HG03064 (cell line): ENCODE data around the gene CARNS1.

Experiments
- ATAC-seq: cut with Tn5 transposase; IDR thresholded peaks from one replicate; pipeline ENCODE4 v1.9.1; 2021; ENCODE audit warnings: low read depth; ENCODE audit not compliant: unreplicated experiment

Gene CARNS1, protein sequence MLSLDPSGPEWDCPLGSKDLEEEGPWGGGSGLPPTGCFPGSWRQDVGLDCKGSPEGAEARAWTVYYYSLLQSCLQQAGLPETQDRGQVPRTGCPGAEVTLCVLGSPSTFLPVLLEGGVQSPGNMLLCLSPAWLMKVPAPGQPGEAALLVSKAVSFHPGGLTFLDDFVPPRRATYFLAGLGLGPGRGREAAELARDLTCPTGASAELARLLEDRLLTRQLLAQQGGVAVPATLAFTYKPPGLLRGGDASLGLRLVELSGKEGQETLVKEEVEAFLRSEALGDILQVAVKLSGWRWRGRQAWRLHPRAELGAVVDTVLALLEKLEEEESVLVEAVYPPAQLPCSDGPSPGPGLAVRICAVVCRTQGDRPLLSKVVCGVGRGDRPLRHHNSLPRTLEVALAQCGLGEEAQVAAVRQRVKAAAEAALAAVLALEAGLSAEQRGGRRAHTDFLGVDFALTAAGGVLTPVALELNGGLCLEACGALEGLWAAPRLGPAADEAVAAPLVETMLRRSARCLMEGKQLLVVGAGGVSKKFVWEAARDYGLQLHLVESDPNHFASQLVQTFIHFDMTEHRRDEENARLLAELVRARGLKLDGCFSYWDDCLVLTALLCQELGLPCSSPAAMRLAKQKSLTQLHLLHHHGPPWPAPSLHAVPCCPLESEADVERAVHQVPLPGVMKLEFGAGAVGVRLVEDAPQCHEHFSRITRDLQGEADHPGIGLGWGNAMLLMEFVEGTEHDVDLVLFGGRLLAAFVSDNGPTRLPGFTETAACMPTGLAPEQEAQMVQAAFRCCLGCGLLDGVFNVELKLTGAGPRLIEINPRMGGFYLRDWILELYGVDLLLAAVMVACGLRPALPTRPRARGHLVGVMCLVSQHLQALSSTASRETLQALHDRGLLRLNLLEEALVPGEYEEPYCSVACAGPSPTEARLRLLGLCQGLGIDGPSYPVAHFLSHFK

DNA sequence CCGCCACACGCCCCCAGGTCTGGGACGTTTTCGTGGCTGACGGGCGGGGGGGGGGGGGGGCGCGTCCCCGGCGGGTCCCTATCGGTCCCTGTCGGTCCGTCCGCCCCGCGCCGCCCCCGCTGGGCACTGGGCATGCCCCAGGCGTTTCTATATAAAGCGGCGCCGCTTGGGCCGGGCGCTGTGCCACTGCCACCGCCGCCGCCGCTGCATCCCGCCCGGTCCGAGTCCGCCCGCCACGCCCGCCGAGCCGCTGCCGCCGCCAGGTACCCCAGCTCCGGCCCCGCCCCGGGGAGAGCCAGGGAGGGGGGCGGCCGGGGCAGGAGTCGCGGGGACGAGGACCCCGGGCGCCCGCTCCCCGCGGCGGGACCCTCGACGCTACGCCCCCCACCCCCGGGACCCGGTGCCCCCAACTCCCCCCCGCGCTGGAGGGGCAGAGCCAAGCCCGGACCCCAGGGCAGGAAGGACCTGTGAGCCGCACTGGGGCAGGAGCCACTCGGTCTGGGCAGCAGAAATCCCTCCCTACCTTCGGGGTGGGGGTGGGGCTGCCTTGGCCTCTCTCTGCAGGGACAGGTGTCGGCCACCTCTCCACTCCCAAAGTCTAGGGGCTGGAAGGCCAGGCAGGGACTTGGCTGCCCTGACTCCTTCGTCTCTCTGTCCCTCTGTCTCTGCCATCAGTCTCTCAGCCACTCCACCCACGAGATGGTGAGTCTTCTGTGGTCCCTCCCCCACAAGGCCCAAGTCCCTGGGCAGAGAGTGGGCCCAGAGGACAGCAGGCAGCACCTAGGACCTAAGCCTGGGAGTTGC is at the start of gene CARNS1:
Gene CARNS1, plus strand, starts transcription at position 178 of the 804 bp plus-strand sequence. Its CDS starts 522 bp downstream, at position 700.
- ATAC-seq = no peak

DNA sequence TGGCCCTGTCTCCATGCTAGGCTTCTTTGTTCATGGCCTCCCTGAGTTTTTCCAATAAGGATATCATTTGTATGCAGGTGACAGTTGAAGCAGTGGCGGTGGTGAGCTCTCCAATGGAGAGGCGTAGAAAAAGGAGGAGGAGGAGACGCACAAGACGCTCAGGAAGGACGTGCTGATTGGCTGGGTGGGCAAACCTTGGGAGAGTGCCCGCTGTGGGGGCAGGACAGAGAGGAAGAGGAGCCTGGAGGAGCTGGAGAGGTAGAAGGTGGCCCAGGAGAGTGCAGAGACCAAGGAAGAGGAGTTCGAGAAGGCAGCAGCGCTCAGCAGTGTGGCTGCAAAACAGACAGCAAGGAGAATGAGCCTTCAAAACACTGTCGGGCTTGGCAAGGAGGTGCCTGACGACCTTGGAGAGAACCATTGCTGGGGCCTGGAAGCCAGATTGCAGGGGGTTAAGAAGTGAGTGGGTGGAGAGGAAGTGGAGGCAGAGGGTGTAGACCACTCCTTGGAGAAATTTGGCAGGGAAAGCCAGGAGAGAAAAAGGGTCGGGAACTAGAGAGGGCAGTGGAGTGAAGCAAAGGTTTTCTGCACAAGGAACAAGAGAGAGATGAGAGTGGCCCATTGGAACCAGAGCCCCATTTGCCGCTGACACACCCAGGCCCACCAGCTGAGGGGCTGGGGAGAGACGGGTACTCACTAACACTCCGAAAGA is 49.6 kb upstream of the CARNS1 start:
- no peak for ATAC-seq

DNA sequence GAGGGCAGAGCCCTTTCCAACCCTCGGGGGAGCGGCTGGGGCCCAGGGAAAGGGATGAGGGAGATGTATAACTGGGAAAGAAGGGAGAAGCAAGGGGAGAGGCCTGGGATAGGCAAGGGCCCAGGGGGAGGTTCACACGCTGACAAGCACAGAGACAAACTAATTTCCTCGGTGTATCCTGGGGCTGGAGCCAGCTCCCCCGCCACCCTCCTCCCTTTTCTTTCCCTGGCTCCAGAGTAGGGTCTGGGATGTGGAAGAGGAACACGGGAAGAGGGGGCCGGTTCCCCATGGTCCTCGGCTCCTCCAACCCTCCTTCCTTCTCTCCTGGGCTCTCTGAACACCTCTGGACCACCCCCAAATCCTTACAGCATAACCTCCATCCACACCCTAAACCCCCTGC is 48.9 kb upstream of the CARNS1 start:
- ATAC-seq = no peak

DNA sequence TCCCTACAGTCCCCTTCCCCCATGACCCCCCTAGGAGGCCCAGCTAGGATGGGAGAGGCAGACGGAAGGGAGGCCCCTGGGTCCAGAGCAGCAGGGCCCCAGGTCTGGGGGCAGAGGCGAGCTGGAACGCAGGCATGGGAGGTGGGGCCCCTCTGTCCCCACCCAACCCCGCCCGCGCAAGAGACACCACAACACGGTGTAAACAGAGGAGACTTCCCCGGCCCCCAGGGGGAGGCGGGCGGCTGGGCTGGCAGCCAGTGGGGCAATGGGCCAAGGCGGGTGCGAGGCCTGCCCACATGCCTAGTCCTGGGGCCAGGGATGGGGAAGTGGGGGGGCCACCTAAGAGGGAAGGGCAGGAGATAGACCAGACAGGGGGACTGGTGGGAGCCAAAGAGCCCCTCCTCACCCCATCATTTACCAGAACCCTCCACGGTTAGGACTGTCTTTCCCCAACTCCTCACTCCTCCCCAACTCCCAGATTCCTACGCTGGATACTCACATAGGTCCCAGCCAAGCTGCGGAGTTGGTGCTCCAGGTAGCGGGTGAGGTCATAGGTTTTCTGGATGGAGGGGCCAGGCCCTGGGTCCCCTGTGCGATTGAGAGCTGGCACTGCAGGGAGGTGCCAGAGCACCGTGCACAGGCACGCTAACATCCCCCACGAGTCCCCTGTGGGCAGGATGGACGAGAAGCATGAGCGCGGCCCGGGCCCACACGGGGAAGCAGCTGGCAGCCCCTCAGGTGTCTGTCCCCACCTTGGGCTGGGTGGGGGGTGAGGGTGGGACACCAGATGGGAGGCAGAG is 48.3 kb upstream of the CARNS1 start:
- no peak for ATAC-seq

DNA sequence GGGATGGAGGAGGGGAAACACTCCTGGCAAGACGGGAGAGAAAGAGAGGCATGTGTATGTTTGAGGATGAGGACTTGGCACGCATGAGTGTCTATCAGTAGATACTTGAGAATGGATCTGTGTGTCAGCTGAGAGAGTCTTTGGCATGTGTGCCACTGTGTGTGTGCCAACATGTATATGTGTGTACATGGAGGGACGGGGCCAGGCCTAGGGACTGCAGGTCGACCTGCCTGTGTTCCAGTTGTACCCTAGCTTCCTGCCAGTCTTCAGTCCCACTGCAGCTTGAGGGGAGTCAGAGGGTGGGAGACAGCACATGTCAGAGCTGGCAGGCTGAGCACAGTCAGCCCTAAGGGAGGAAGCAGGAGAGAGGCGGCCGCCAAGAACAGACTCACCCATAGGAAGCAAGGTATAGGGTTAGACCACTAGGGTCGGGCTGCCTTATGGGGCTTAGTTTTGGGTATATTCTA is 47.7 kb upstream of the CARNS1 start:
- ATAC-seq = no peak

DNA sequence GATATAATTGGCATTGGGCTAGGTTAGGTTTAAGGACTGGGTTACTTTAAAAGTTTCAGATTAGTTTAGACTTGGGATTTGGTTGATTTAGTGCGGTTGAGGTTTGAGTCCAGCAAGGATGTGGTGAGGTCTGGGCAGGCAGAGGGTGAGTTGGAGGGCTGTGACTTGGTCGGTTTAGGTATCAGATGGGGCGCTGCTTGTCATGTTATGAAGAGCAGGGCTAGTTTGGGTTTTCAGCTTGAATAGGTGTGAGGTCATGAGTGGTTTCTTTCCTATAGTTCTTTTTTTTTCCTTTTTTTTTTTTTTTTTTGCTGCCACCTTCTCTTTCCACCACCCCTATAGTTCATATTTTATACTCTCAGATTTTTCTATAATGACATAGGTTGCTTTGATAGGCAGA is 46.9 kb upstream of the CARNS1 start:
- ATAC-seq = no peak

DNA sequence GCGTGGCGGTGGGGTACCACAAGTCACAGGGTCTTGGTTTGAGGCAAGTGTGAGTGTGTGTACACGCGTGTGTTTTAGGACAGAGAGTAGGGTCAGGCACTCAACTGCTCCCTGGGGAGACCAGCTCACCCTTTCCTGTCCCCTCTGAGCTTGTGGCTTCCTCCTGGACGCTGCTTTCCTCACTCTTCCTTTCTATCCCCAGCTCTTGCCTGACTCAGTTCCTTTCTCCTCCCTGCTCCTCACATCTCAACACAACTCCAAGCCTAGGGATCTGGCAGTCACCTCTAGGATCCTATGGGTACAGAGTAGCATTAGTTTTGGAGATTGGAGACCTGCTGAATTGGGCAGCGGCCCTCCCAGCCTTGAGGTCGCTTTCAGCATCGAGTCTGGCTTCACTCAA is 46.2 kb upstream of the CARNS1 start:
- ATAC-seq = no peak

DNA sequence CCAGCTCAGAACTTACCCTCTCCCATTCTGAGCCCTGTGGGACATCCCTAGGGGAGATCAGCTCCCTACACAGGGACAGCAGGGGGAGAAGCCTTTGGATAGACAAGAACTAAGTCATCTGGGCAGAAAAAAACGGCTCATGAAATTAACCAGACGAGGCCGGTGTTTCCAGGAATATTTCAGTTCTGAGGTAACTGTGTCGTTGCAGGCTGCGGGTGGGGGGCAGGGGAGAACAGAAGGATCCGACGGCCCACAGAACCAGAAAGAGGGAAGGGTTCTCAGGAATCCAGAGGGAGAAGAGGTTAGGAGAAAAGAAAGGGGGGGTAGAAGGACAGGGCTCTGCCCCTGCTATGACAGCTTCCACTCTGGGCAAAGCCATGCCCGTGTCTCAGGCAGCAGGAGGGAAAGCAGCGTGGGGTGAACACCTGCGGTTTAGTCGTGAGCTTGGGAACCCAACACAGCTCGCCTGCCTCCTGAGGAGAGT is 45.6 kb upstream of the CARNS1 start:
- no peak for ATAC-seq

DNA sequence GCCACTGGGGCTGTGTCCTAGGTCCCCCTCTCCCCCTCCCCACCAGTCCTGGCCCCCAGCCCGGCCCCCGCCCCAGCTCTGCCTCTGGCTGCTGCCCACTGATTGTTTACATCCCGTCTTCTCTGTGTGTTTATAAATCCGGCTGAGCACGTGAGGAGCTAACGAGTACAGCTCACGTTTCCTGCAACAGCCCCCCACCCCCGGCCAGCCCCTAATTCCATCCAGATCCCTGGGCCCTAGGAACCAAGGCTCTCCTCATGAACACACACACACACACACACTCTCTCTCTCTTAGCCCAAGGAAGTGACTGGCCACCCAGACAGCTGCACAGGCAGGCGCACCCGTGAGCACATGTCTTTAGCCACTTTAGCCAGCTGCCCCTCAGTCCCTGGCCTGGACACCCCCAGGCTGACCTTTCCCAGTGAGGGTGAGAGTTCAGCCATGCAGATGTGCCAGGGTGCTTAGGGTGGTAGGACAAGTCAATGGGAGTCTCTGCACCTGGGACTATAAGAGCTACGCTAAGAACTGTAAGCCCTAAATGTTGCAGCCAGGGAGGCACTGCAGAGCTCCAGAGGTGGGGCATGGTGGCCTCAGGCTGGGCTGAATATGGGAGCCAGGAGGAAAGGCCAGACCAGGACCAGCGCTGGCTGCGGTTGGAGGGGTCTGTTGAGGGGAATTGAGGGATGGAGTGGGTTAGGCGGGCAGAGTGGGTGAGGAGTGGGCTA is 45.0 kb upstream of the CARNS1 start:
- no peak for ATAC-seq

DNA sequence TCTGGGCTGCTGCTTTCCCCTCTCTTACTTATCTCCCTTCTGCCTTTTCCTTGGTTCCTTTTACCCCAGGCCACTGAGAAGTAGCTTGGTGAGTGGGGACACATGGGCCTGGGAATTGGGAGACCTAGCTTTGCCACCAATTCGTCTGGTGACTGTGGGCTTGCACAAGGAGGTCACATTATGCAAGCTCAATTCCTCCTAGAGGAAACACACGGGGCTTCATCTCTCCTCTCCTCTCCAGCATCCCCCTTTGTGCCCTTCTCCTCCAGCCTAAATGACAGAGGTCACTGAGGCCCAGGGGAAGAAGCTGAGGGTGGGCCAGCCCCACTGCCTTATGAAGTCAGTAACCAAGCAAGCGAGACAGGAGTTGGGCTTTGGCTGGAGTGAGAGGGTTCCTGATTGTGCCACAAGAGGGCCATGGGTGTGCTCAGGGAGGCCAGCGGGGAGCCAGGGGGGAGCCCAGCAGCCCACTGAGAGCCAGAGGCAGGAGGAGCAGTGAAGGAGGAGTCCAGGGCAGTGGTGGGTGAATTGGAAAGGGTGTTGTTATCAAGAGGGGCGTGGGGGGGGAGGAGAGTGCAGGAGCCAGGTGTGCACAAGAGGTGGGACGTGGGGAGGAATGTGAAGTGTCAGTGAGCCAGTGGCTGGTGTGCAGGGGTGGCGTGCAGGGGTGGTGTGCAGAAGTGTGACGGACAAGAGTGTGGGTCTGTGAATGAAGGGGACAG is 44.1 kb upstream of the CARNS1 start:
- ATAC-seq = no peak

DNA sequence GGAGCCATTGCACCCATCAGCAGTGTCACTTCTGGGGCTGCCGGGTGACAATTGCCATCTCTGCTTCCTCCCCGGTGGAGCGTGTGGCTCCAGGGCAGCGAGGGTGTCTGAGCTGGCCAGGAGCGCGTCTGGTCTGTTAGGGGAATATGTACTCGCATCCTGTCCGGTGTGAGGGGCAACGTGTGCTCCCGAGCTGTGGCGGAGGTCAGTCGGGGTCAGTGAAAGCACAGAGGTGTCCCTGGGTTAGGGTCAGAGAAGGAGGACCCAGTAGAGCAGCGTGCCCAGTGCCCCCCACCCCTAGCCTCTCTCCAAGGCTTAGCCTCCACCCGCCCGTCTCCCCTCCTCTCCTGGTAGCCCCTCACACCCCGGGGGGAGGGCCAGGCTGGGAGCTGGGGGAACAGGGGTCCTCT is 43.6 kb upstream of the CARNS1 start:
- ATAC-seq = no peak

DNA sequence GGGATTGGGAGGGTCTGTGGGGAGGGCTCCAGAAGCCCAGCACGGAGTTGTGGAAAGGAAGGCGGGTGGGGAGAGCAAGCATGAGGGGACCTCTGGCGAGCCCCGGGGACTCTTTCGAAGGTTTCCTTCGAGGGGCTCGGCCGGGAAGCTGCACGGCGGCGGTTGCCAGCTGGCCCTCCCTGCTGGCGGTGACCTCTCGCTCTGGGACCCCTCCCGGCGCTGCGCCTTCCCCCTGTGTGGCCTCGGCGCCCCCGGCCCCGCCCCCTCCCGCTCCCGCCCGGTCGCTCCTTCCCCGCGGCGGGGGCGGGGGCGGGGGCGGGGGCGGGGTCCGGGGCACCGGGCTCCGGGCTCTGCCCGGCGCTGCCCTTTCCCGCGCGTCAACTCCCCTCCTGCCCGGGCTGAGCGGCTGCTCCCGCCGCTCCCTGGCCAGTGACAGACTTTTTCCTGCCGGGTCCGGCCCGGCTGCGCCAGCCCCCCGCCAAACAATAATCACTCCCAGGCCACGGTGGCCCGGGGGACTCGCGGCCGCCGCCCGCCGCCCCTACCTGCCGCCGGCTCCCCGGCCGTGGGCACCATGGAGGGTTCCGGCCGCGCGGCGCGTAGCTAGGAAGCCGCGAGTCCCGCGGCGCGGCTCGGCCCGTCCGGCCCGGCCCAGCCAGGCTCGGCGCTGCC is 43.0 kb upstream of the CARNS1 start:
- ATAC-seq = no peak

DNA sequence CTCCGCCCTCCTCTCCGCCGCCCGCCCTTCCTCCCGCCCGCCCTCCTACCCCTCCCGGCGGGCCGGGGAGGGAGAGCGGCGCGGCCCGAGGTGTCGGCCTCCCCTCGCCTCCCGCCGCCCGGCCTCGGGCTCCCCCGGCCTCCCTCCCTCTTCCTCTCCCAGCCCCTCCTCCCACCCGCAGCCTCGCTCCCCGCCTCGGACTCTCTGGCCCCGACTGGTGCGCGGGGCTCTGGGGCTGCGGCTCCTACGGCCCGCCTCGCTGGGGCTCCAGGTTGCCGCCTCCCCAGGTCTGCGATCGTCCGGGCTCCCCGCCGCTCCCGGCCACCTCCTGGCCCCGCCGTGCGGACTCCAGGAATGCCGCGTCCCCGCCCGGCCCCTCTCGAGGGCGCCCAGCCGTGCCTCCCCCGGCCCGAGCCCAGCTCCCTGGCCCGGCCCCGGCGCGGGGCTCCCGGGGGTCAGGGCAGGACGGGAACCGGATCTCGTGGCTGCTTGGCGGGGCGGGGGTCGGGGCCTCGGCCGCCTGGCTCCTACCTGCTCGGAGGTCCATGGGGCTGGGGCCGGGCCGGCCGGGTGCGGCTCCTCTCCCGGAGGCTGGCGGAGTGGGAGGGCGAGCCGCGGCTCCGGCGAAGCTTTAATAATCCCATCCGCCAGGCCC is 42.4 kb upstream of the CARNS1 start, which contains the start of gene CLCF1:
Gene CLCF1, minus strand, starts transcription at position 606 of the 655 bp plus-strand sequence. Its CDS starts 59 bp downstream, at position 547.
- ATAC-seq = no peak

DNA sequence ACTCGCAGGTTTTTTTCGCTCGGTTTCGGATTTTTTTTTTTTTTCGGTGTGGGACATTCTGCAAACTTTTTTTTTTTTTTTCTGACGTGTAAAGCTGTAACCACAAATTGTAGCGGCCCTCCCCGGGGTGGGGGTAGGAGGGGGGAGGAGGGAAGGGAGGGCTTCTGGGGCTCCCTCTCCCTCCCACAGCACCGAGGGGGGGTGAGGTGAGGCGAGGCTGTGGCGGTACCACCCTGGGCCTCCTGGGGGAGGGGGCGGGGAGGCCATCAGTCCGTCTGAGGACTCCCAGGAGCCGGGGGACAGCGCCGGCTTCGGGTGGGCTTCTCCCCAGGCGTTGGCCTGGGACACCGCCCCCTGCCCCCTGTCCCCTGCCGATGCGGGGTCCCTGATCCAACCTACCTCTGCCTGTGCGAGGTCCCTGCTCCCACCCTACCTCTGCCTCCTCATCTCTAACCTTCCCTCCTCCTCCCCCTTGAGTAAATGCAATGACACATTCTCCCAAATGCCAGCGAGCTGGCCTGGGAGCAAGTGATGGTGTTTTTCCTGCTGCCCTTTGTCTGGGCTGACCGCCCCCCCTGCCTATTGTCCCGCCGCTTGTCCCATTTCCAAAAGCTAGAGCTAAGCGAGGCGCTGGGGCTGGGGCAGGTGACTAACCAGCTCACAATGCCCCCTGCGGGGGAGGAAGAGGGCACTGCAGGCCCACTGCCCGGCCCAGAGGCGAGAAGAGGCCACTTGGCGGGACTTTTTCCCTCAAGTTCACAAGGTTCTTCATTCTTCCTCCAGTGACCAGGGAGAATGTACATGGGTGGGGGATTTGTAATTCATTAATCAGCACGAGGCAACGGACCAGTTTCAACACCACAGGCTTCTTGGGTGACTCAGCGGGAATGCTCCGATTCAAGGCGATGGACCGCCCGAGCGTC is 41.6 kb upstream of the CARNS1 start:
- no peak for ATAC-seq

DNA sequence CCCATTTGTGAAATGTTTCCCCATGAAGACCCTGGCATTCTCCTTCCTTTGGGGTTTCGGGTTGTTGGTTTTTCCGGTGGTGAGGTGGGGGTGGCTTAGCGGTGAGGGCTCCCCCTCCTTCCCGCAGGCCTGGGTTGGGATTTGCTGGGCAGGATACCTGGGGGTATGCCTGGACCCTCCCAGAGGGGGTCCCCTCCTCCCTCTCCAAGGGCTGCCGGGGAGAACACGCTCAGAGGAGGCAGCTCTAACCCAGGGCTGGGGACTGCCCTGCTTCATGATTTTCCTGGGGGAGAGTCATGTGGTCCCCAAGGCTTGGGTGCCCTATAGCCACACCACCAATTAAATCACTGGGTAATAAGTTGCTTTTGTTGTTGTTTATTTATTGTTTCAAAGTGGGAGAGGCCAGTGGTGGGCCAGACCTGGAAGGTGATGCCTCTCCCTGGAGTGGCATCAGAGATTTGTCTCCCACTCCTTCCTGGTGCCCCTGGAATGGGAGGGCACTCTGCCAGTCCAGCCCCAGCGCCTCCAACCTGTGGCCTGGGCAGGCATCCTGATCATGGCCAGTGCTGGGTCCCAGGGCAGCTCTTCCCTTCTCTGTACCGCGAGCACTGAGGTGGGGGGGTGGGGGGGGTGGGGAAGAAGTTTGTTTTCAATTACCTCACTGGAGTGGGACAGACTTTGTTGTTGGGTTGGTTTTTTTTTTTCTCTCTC is 40.8 kb upstream of the CARNS1 start:
- no peak for ATAC-seq
